SK-N-SH treated with all-trans-retinoic acid at 6 μM for 48 hours (cell line): ENCODE results near the gene ZNF679.

ENCODE experiments used
- ATAC-seq: fragments of 200-7000 bp; cut with Tn5 transposase; 3 replicates; pipeline ENCODE4 v1.9.1; 2020; ENCODE audit warnings: mild to moderate bottlenecking, moderate library complexity
- ARNTL ChIP-seq: fragments of 450-650 bp; formaldehyde crosslinking; IDR thresholded peaks from 2 replicates; pipeline ENCODE4 v1.5.0; 2020; ENCODE audit warnings: low read depth, mild to moderate bottlenecking, moderate library complexity, borderline replicate concordance
- BACH2 ChIP-seq: fragments of 250-450 bp; sonication (Bioruptor Pico); IDR thresholded peaks from 2 replicates; pipeline ENCODE4 v1.9.0; 2021; ENCODE audit warnings: mild to moderate bottlenecking, borderline replicate concordance
- CSDC2 ChIP-seq: fragments of 250-450 bp; sonication (Bioruptor Pico); IDR thresholded peaks from 2 replicates; pipeline ENCODE4 v1.5.0; 2020; ENCODE audit warnings: mild to moderate bottlenecking, moderate library complexity
- ESRRG ChIP-seq: fragments of 250-450 bp; sonication (Bioruptor Pico); IDR thresholded peaks from 2 replicates; pipeline ENCODE4 v1.6.1; 2021; ENCODE audit warnings: mild to moderate bottlenecking
- GLIS3 ChIP-seq: fragments of 250-450 bp; sonication (Bioruptor Pico); IDR thresholded peaks from 2 replicates; pipeline ENCODE4 v1.5.0; 2020; ENCODE audit warnings: mild to moderate bottlenecking, moderate library complexity
- ISL1 ChIP-seq: fragments of 250-450 bp; sonication (Bioruptor Pico); IDR thresholded peaks from 2 replicates; pipeline ENCODE4 v2.1.2; 2022; ENCODE audit warnings: mild to moderate bottlenecking, moderate library complexity
- OSR1 ChIP-seq: fragments of 250-450 bp; sonication (Bioruptor Pico); IDR thresholded peaks from 2 replicates; pipeline ENCODE4 v1.8.0; 2022; ENCODE audit warnings: moderate library complexity, mild to moderate bottlenecking, inconsistent platforms
- PPARA ChIP-seq: fragments of 250-450 bp; sonication (Bioruptor Pico); IDR thresholded peaks from 2 replicates; pipeline ENCODE4 v1.5.0; 2020; ENCODE audit warnings: mild to moderate bottlenecking, borderline replicate concordance
- RARB ChIP-seq: fragments of 250-450 bp; sonication (Bioruptor Pico); IDR thresholded peaks from 2 replicates; pipeline ENCODE4 v1.8.0; 2021; ENCODE audit warnings: mild to moderate bottlenecking, moderate library complexity
- SNAI2 ChIP-seq: fragments of 250-450 bp; sonication (Bioruptor Pico); IDR thresholded peaks from 2 replicates; pipeline ENCODE4 v1.5.0; 2020; ENCODE audit warnings: mild to moderate bottlenecking, moderate library complexity
- TCF4 ChIP-seq: fragments of 250-450 bp; sonication (Bioruptor Pico); IDR thresholded peaks from 2 replicates; pipeline ENCODE4 v1.8.0; 2021; ENCODE audit warnings: mild to moderate bottlenecking, moderate library complexity, borderline replicate concordance
- ZC3H10 ChIP-seq: fragments of 250-450 bp; sonication (Bioruptor Pico); IDR thresholded peaks from 2 replicates; pipeline ENCODE4 v1.5.1; 2021; ENCODE audit warnings: mild to moderate bottlenecking, moderate library complexity
- ZFP3 ChIP-seq: fragments of 250-450 bp; sonication (Bioruptor Pico); IDR thresholded peaks from 2 replicates; pipeline ENCODE4 v1.5.0; 2020; ENCODE audit warnings: mild to moderate bottlenecking, moderate library complexity
- ZNF565 ChIP-seq: fragments of 450-650 bp; formaldehyde crosslinking; conservative IDR thresholded peaks from 2 replicates; pipeline ENCODE4 v1.5.0; 2020; ENCODE audit warnings: low read depth, mild to moderate bottlenecking, moderate library complexity
- ZNF70 ChIP-seq: fragments of 450-650 bp; formaldehyde crosslinking; IDR thresholded peaks from 2 replicates; pipeline ENCODE4 v1.5.0; 2020; ENCODE audit warnings: mild to moderate bottlenecking, moderate library complexity
- TF ChIP-seq, protein P1 (sequence below): fragments of 250-450 bp; sonication (Bioruptor Pico); IDR thresholded peaks from 2 replicates; pipeline ENCODE4 v1.8.0; 2020; ENCODE audit warnings: mild to moderate bottlenecking, moderate library complexity, borderline replicate concordance
- TF ChIP-seq, protein P2 (sequence below): fragments of 250-450 bp; sonication (Bioruptor Pico); IDR thresholded peaks from 2 replicates; pipeline ENCODE4 v1.5.1; 2021; ENCODE audit warnings: mild to moderate bottlenecking, moderate library complexity
- TF ChIP-seq, protein P3 (sequence below): fragments of 250-450 bp; sonication (Bioruptor Pico); IDR thresholded peaks from 2 replicates; pipeline ENCODE4 v1.5.0; 2020; ENCODE audit warnings: mild to moderate bottlenecking, moderate library complexity

ZNF679 gene

DNA sequence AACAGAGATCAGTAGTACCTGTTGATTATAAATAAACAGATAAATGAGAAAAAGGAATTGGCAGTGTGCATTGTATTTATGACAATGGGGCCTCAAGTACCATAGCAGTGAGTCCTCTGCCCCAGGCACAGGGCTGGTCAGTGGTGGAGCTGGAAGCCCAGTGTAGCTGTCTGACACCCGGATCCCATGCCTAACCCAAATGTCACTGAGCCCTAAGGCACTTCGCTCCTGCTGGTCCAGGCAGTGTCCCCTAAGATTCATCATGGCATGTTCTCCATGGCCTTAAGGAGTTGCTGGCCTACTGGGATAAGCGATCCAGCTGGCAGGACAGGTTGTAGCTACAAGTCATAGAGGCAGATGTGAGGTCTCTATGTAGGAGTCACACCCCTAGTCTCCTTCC, 82.2 kb downstream of the ZNF679 start:
- TF ChIP-seq ARNTL (CRISPR knock-in tag) (no peak), SNAI2 (CRISPR knock-in tag) (no peak), ISL1 (CRISPR knock-in tag) (no peak), ZNF565 (CRISPR knock-in tag) (no peak), ESRRG (CRISPR knock-in tag) (no peak), ZFP3 (CRISPR knock-in tag) (no peak), PPARA (CRISPR knock-in tag) (no peak), BACH2 (CRISPR knock-in tag) (no peak), ZNF70 (CRISPR knock-in tag) (no peak)
- TF ChIP-seq, protein P1, sequence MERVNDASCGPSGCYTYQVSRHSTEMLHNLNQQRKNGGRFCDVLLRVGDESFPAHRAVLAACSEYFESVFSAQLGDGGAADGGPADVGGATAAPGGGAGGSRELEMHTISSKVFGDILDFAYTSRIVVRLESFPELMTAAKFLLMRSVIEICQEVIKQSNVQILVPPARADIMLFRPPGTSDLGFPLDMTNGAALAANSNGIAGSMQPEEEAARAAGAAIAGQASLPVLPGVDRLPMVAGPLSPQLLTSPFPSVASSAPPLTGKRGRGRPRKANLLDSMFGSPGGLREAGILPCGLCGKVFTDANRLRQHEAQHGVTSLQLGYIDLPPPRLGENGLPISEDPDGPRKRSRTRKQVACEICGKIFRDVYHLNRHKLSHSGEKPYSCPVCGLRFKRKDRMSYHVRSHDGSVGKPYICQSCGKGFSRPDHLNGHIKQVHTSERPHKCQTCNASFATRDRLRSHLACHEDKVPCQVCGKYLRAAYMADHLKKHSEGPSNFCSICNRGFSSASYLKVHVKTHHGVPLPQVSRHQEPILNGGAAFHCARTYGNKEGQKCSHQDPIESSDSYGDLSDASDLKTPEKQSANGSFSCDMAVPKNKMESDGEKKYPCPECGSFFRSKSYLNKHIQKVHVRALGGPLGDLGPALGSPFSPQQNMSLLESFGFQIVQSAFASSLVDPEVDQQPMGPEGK (CRISPR knock-in tag), result no peak
- TF ChIP-seq, protein P2, sequence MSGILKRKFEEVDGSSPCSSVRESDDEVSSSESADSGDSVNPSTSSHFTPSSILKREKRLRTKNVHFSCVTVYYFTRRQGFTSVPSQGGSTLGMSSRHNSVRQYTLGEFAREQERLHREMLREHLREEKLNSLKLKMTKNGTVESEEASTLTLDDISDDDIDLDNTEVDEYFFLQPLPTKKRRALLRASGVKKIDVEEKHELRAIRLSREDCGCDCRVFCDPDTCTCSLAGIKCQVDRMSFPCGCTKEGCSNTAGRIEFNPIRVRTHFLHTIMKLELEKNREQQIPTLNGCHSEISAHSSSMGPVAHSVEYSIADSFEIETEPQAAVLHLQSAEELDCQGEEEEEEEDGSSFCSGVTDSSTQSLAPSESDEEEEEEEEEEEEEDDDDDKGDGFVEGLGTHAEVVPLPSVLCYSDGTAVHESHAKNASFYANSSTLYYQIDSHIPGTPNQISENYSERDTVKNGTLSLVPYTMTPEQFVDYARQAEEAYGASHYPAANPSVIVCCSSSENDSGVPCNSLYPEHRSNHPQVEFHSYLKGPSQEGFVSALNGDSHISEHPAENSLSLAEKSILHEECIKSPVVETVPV, result no peak
- TF ChIP-seq, protein P3, sequence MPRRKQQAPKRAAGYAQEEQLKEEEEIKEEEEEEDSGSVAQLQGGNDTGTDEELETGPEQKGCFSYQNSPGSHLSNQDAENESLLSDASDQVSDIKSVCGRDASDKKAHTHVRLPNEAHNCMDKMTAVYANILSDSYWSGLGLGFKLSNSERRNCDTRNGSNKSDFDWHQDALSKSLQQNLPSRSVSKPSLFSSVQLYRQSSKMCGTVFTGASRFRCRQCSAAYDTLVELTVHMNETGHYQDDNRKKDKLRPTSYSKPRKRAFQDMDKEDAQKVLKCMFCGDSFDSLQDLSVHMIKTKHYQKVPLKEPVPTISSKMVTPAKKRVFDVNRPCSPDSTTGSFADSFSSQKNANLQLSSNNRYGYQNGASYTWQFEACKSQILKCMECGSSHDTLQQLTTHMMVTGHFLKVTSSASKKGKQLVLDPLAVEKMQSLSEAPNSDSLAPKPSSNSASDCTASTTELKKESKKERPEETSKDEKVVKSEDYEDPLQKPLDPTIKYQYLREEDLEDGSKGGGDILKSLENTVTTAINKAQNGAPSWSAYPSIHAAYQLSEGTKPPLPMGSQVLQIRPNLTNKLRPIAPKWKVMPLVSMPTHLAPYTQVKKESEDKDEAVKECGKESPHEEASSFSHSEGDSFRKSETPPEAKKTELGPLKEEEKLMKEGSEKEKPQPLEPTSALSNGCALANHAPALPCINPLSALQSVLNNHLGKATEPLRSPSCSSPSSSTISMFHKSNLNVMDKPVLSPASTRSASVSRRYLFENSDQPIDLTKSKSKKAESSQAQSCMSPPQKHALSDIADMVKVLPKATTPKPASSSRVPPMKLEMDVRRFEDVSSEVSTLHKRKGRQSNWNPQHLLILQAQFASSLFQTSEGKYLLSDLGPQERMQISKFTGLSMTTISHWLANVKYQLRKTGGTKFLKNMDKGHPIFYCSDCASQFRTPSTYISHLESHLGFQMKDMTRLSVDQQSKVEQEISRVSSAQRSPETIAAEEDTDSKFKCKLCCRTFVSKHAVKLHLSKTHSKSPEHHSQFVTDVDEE (CRISPR knock-in tag), result no peak
- no peak for ATAC-seq

DNA sequence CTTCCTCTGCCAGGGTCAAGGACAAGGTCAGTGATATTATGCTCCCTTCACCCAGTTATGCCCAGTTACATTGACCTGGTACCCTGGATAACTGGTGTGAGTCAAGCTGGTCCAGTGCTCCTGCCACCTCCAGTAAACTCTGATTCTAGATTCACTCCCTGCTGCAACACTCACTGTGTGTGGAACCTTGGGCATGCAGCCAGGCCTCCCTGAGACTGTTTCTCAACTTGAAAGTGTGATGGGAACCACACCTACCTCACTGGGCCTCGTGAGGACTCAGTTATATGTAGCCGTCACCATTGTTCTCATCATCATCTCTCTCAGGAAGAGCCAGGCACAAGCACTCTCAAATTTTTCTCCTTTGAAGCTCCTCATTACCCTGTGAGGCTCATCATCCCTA, 84.6 kb downstream of the ZNF679 start:
- no peak for ATAC-seq
- no peak for TF ChIP-seq CSDC2 (CRISPR knock-in tag)
- TF ChIP-seq RARB (CRISPR knock-in tag), result no peak
- TF ChIP-seq, protein P3 (CRISPR knock-in tag), result no peak
- TF ChIP-seq PPARA (CRISPR knock-in tag), result no peak
- TF ChIP-seq, protein P1 (CRISPR knock-in tag), result no peak
- TF ChIP-seq ARNTL (CRISPR knock-in tag), result no peak
- TF ChIP-seq SNAI2 (CRISPR knock-in tag), result no peak
- no peak for TF ChIP-seq ZNF70 (CRISPR knock-in tag)
- no peak for TF ChIP-seq ISL1 (CRISPR knock-in tag)
- no peak for TF ChIP-seq GLIS3 (CRISPR knock-in tag)
- TF ChIP-seq TCF4 (CRISPR knock-in tag), result no peak
- TF ChIP-seq ZC3H10 (CRISPR knock-in tag), result no peak
- no peak for TF ChIP-seq ZFP3 (CRISPR knock-in tag)
- no peak for TF ChIP-seq OSR1 (CRISPR knock-in tag)
